HL-60 (cell line): ENCODE measurements around the gene NPPA.

Experiments used
- DNase-seq, 2 experiments: peaks; one replicate each; pipeline ENCODE4 v3.0.0-alpha.2; 2010 to 2020; ENCODE audit warnings: low read depth in 1 of 2, low spot score in 1 of 2
- H3K27ac ChIP-seq: fragments of 250-450 bp; sonication (Bioruptor Pico); replicated peaks from 2 replicates; pipeline ENCODE4 v1.5.1; 2020; ENCODE audit warnings: mild to moderate bottlenecking, moderate library complexity
- H3K27me3 ChIP-seq: fragments of 250-450 bp; sonication (Bioruptor Pico); 2 replicates; pipeline ENCODE4 v1.5.1; 2021; ENCODE audit warnings: mild to moderate bottlenecking, moderate library complexity; ENCODE audit not compliant: insufficient read depth, poor library complexity, severe bottlenecking
- H3K4me3 ChIP-seq: replicated peaks from 2 replicates; pipeline ENCODE4 v1.5.1; 2011; ENCODE audit warnings: mild to moderate bottlenecking, control low read depth, low read length; ENCODE audit not compliant: insufficient read depth
- GABPA ChIP-seq: IDR thresholded peaks from 2 replicates; pipeline ENCODE4 v1.6.1; 2012; ENCODE audit warnings: low read depth
- POLR2AphosphoS5 ChIP-seq: IDR thresholded peaks from 2 replicates; pipeline ENCODE4 v1.6.1; 2012; ENCODE audit warnings: low read depth
- SPI1 ChIP-seq: IDR thresholded peaks from 2 replicates; pipeline ENCODE4 v1.6.1; 2012; ENCODE audit warnings: low read depth, mild to moderate bottlenecking, borderline replicate concordance
- TF ChIP-seq, protein P1 (sequence below): IDR thresholded peaks from one replicate; pipeline ENCODE4 v1.5.1; 2011; ENCODE audit warnings: low read length, control low read depth, inconsistent platforms; ENCODE audit not compliant: insufficient read depth
- TF ChIP-seq, protein P2 (sequence below): IDR thresholded peaks from 2 replicates; pipeline ENCODE4 v1.6.1; 2012; ENCODE audit warnings: low read depth; ENCODE audit not compliant: insufficient replicate concordance

Gene NPPA

DNA sequence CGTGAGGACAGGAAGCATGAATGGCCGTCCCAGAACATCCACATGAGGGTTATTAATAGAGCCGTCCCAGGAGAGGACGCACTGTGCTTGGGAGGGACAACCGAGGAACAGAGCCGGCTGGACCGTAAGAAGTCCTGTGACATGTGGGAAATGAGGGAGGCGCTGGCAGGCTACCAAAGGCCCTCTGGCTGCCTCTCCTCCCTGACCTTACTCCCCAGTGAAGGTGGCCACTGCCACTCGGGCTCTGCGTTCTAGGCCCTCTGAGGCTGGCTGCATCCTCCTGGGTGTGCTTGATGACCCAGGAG is 26.6 kb upstream of the NPPA start:
- no peak for DNase-seq
- no peak overlapping the region for H3K4me3 ChIP-seq
- H3K27ac ChIP-seq = no peak overlapping the region
- no peaks in the 10 kb centered on the region for H3K27me3 ChIP-seq
- TF ChIP-seq, protein P1, sequence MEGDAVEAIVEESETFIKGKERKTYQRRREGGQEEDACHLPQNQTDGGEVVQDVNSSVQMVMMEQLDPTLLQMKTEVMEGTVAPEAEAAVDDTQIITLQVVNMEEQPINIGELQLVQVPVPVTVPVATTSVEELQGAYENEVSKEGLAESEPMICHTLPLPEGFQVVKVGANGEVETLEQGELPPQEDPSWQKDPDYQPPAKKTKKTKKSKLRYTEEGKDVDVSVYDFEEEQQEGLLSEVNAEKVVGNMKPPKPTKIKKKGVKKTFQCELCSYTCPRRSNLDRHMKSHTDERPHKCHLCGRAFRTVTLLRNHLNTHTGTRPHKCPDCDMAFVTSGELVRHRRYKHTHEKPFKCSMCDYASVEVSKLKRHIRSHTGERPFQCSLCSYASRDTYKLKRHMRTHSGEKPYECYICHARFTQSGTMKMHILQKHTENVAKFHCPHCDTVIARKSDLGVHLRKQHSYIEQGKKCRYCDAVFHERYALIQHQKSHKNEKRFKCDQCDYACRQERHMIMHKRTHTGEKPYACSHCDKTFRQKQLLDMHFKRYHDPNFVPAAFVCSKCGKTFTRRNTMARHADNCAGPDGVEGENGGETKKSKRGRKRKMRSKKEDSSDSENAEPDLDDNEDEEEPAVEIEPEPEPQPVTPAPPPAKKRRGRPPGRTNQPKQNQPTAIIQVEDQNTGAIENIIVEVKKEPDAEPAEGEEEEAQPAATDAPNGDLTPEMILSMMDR = no peak
- TF ChIP-seq POLR2AphosphoS5 (no peak), GABPA (no peak), SPI1 (no peak)
- TF ChIP-seq, protein P2, sequence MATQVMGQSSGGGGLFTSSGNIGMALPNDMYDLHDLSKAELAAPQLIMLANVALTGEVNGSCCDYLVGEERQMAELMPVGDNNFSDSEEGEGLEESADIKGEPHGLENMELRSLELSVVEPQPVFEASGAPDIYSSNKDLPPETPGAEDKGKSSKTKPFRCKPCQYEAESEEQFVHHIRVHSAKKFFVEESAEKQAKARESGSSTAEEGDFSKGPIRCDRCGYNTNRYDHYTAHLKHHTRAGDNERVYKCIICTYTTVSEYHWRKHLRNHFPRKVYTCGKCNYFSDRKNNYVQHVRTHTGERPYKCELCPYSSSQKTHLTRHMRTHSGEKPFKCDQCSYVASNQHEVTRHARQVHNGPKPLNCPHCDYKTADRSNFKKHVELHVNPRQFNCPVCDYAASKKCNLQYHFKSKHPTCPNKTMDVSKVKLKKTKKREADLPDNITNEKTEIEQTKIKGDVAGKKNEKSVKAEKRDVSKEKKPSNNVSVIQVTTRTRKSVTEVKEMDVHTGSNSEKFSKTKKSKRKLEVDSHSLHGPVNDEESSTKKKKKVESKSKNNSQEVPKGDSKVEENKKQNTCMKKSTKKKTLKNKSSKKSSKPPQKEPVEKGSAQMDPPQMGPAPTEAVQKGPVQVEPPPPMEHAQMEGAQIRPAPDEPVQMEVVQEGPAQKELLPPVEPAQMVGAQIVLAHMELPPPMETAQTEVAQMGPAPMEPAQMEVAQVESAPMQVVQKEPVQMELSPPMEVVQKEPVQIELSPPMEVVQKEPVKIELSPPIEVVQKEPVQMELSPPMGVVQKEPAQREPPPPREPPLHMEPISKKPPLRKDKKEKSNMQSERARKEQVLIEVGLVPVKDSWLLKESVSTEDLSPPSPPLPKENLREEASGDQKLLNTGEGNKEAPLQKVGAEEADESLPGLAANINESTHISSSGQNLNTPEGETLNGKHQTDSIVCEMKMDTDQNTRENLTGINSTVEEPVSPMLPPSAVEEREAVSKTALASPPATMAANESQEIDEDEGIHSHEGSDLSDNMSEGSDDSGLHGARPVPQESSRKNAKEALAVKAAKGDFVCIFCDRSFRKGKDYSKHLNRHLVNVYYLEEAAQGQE = no peak

DNA sequence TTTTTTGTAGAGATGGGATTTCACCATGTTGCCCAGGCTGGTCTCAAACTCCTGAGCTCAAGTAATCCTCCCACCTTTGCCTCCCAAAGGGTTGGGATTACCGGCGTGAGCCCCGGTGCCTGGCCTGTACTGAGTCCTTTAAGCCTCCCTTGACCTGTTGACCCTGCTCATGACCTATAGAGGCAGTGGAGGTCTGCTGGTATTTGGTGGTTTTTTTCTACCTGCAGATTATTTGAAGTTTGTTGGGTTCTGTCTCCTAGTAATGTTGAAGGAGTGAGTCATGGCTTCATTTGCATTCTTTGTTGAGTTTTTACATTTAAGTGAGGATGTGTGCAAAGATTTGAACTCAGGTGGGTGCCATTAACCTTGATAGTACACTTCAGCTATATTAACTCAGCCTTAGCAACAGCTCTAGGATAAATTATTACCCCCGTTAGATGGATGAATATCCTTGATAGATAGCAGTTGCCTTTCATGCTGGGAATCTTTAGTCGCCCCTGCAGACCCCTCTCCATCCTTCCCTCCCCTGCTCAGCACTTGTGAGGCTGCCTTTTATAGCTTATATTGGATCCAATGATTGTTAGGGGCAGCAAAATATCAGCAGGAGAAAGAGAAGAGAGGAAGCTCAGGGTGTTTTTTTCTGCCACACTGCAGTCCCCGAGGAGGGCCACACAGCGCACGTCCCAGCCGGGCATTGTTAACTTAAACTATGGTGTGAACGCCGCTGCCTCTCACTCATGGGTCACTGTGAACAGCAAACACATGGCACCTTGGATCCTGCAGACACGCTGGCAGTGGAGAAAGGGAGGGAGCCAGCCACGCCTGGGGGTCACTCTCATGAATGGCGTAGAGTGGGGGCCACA is 26.0 kb upstream of the NPPA start:
- DNase-seq = no peak
- H3K4me3 ChIP-seq = no peak overlapping the region
- H3K27me3 ChIP-seq = no peaks in the 10 kb centered on the region
- TF ChIP-seq GABPA (no peak), POLR2AphosphoS5 (no peak), SPI1 (no peak)
- TF ChIP-seq, protein P2 = no peak
- TF ChIP-seq, protein P1 = no peak
- no peak overlapping the region for H3K27ac ChIP-seq

DNA sequence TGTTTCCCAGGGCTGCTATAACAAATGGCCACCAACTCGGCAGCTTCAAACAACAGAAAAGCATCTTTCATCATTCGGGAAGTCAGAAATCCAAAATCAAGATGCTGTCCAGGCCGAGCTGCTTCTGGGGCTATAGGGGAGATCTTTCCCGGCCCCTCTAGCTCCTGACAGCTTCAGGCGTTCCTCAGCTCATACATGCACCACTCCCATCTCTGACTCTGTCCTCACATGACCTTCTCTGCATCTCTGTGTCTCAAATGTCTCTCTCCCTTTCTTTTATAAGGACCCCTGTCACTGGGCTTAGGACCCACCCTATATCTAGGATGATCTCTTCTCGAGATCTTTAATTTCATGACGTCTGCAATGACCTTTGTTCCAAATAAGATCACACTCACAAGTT is 25.0 kb upstream of the NPPA start:
- no peak for DNase-seq
- Histone ChIP-seq H3K4me3 (no peak overlapping the region), H3K27me3 (no peaks in the 10 kb centered on the region), H3K27ac (no peak overlapping the region)
- TF ChIP-seq, protein P2 = no peak
- TF ChIP-seq SPI1 = no peak
- TF ChIP-seq, protein P1 = no peak
- no peak for TF ChIP-seq GABPA
- no peak for TF ChIP-seq POLR2AphosphoS5
